Fibroblast of skin of right biceps (primary cell): ENCODE results near the gene OR51A7.
"Not testable (repeated sequence)": the region's sequence is repeated elsewhere in the genome, so short reads cannot be mapped to it uniquely, and the experiment has no call there.

Experiments used
- DNase-seq: peaks from one replicate; pipeline ENCODE4 v3.0.0-alpha.2; 2013

The OR51A7 gene

DNA sequence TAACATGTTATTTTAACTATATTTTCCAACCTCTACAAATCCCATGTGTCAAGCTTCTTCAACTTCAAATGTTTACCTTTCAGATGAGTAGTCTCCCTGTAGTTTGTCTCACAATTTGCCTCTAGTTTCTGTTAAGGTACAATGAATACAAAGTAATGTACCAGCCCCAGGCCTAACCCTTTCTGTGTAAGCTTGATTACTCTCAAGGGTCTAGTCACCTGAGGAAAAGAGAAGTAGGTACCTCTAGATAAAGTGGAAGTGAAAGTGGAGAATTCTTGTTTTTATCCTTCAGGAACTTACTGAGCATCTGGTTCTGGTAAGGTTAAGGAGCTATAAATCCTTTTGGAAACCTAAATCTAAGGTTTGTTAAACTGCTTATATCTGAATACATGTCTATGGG is at the start of gene OR51A7:
TSS of gene OR51A7 (plus strand) at position 300 of the 400 bp plus-strand sequence. CDS start 3,587 bp downstream, outside the sequence.
- no peak for DNase-seq

DNA sequence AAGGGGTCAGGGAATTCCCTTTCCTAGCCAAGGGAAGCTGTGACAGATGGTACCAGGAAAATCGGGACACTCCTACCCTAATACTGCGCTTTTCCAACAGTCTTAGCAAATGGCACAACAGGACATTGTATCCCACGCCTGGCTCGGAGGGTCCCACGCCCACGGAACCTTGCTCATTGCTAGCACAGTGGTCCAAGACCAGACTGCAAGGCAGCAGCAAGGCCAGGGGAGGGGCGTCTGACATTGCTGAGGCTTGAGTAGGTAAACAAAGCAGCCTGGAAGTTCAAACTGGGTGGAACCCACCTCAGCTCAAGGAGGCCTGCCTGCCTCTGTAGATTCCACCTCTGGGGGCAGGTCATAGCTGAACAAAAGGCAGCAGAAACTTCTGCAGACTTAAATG is 49.3 kb upstream of the OR51A7 start:
- DNase-seq: not testable (repeated sequence)

GRCh38 chr11:4862447-4863236 is 40.9 kb upstream of the OR51A7 start:
- no peak for DNase-seq

- no peak for DNase-seq
These were observed 39.7 kb upstream of the OR51A7 start for GRCh38 chr11:4863876-4864275.

GRCh38 chr11:4865855-4866254 is 37.7 kb upstream of the OR51A7 start:
- peak; percentile 18 for DNase-seq

- no peak for DNase-seq
These were observed 22.4 kb upstream of the OR51A7 start for GRCh38 chr11:4881188-4881587.

DNA sequence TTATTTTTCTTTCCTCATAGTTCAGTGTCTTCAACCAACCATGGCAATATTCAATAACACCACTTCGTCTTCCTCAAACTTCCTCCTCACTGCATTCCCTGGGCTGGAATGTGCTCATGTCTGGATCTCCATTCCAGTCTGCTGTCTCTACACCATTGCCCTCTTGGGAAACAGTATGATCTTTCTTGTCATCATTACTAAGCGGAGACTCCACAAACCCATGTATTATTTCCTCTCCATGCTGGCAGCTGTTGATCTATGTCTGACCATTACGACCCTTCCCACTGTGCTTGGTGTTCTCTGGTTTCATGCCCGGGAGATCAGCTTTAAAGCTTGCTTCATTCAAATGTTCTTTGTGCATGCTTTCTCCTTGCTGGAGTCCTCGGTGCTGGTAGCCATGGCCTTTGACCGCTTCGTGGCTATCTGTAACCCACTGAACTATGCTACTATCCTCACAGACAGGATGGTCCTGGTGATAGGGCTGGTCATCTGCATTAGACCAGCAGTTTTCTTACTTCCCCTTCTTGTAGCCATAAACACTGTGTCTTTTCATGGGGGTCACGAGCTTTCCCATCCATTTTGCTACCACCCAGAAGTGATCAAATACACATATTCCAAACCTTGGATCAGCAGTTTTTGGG is 21.6 kb upstream of the OR51A7 start, which contains the start of gene OR51T1:
TSS of gene OR51T1 (plus strand) at position 41 of the 641 bp plus-strand sequence. CDS start at position 41, 0 bp downstream.
- DNase-seq: peak; percentile 72

DNA sequence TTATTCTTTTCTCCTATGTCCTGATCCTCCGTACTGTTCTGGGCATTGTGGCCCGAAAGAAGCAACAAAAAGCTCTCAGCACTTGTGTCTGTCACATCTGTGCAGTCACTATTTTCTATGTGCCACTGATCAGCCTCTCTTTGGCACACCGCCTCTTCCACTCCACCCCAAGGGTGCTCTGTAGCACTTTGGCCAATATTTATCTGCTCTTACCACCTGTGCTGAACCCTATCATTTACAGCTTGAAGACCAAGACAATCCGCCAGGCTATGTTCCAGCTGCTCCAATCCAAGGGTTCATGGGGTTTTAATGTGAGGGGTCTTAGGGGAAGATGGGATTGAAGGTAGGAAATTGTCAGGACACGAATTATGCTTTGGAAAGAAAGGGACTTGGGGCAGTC is 21.0 kb upstream of the OR51A7 start:
- no peak for DNase-seq

GRCh38 chr11:4884361-4884760 is 19.2 kb upstream of the OR51A7 start:
- no peak for DNase-seq

- no peak for DNase-seq
These were observed 17.4 kb upstream of the OR51A7 start for GRCh38 chr11:4886186-4886585.

DNA sequence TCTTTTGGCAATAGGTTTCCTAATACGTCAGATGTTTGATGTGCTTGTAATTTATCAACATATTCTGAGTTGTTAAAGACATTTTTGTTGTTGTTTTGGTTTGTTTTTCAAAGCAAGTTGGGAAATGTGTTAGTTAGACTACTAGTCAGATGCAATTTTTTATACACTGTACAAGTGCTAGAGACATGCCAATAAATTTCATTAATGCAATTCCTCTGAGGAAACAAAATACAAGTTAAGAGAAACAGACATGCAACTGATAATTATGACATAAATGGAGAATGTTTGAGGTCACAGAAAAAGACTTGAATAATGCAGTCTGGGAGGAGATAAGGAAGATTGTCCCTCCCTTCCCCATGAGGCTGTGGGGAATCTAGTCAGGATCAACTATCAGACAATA is 16.0 kb upstream of the OR51A7 start:
- no peak for DNase-seq

- DNase-seq: no peak
These were observed 13.3 kb upstream of the OR51A7 start for GRCh38 chr11:4890279-4890678.

GRCh38 chr11:4891996-4892640 is 11.5 kb upstream of the OR51A7 start:
- DNase-seq: peak; percentile 91

GRCh38 chr11:4916581-4916980 is 13.0 kb downstream of the OR51A7 start:
- DNase-seq: no peak

- no peak for DNase-seq
These were observed 15.7 kb downstream of the OR51A7 start, which contains the start of gene OR51G2 for GRCh38 chr11:4919250-4919649. Gene OR51G2 (minus strand): TSS chr11:4919350. CDS start chr11:4915663, 3,687 bp downstream.

DNA sequence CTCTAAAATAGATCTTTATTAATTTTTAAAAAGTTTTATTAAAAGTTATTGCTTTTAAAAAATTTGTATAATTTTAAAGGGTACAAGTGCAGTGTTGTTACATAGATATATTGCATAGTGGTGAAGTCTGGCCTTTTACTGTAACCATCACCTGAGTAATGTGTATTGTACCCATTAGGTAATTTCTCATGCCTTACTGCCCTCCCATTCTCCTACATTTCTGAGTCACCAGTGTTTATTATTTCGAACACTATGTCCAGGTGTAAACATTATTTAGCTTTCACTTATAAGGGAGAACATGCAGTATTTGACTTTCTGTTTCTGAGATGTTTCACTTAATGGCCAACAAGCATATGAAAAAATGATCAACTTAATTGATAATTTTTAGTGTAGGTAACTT is 18.2 kb downstream of the OR51A7 start:
- DNase-seq: no peak

DNA sequence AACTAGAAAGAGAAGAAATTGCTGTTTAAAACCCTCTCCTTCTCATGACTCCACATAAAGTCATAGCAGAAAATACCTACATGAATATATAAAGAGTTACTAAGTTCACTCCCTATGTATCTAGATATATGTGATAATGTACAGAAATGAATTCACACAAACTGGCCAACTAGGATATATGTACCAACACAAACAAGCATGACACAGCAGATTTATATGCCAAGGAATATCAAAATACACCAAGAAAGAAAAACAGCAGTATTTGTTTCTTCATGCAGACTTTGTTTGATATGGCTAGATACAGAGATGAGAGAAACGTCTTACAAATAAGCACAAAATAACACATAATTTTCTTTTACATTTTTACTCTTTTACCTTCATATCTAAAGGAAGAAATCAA is 18.7 kb downstream of the OR51A7 start:
- DNase-seq: no peak

DNA sequence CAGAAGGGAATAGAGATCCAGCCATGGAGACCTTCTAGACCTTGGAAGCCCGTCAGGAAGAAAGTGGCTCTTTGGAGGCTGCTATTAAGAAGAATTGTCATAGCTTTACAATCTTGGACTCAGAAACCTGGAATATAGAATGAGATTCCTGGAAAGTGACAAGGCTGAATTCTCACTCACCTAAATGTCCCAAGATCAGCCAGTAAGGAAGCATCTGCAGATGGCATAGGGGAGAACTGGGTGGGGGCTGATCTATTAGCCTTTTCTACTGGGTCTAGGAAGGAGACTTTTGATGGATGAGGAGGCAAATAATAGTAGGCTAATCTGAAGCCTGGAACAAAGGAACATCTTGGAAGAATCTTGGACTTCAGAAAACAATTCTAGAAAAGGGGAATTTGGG is 20.7 kb downstream of the OR51A7 start, which contains the start of gene OR51G1:
TSS of gene OR51G1 (minus strand) at position 101 of the 400 bp plus-strand sequence. CDS start at position 101, 0 bp downstream.
- no peak for DNase-seq

DNA sequence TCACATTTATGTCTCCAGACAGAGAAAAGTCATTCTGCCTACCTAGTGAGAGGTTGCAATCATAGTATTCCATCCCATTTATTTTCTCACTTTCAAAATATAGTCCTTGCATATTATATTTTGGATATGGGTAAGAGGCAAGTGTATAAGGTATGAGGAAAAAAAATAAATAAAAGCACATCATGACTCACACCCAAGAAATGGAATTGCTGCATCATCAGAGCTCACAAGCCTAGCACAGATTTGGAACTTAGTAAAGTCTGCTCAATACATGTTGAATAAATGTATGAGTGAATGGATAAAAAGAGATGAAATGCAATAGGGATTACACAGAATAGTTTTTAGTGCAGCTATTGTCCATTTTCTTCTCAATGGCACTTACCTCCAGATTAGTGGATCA is 23.0 kb downstream of the OR51A7 start:
- no peak for DNase-seq

DNA sequence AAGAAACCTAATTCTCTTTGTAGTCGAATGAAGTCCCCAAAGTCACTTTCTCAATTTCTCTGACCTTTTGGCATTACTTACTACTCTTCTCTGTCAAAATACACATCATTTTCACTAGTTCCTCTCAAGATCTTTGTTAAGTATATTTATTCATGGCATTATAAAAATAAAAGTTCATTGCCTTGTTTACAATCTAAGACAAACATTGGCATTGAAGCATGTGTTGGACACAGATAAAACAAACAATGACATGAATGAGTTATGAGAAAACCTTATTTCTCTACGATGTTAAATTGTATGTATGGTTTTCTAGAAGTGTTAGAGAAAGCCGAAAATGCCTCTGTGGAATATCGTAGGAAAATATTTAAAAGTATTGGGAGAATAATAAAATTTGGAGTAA is 29.2 kb downstream of the OR51A7 start:
- no peak for DNase-seq

DNA sequence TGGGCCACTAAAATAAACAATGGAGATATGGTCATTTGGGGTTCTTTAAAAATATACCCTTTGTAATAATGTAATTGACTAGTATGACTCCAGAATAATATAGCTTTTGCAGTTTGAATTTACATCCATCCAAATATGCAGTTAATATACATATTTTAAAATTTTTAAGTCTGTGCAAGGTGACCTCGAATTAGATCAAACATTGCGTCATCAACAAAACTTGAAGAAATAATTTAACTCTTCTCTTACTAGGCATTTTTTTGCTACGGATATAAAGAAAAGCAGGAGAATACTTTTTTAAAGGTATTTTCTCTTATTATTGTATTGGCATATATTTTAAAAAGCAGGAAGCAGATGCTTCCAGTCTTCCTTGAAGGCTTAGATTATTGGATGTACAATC is 33.2 kb downstream of the OR51A7 start:
- DNase-seq: no peak

GRCh38 chr11:4947505-4947904 is 43.9 kb downstream of the OR51A7 start, which contains the start of gene OR51A4:
Gene OR51A4 (minus strand): TSS chr11:4947605. CDS start chr11:4947100, 505 bp downstream.
- no peak for DNase-seq

DNA sequence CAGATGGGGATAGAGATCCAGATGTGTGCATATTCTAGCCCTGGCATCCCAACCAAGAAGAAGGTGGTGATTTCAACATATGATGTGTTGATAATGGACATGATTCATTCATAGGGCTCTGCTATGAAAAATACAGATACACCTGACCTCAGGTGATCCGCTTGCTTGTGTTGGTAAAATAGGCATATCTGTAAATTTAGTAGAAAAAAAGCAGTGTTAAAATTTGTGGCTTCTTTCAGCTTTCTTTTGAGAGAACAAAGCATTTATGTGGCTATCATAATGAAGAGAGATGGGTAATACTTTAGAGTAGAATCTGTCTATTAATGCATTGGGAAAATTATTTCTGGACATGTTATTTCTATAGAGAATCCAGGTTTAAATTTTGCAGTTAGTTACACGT is 52.0 kb downstream of the OR51A7 start, which contains the start of gene OR51A2:
TSS of gene OR51A2 (minus strand) at position 101 of the 400 bp plus-strand sequence. CDS start at position 101, 0 bp downstream.
- not testable (repeated sequence) for DNase-seq
